Endodermal cell (in vitro differentiated cells): ENCODE data around the gene RGS4. TPM values are rescaled to one million over a fixed set of nuclear protein-coding genes. Genes with fewer than 3 reads are reported as not detected.

Experiments
- DNase-seq: peaks from one replicate; pipeline ENCODE4 v3.0.0-alpha.2; 2017
- H3K27ac ChIP-seq: 2 replicates; pipeline ENCODE4 v1.5.1; 2013; ENCODE audit warnings: mild to moderate bottlenecking, low read depth, low read length, moderate library complexity
- H3K27me3 ChIP-seq: 2 replicates; pipeline ENCODE4 v1.6.1; 2013; ENCODE audit warnings: mild to moderate bottlenecking, low read length, moderate library complexity; ENCODE audit not compliant: insufficient read depth, control insufficient read depth, poor library complexity, severe bottlenecking
- H3K36me3 ChIP-seq: 2 replicates; pipeline ENCODE4 v1.7.0; 2013; ENCODE audit warnings: mild to moderate bottlenecking, low read length, moderate library complexity; ENCODE audit not compliant: control insufficient read depth, insufficient read depth
- H3K4me1 ChIP-seq: one replicate; pipeline ENCODE4 v1.7.0; 2013; ENCODE audit warnings: low read length; ENCODE audit not compliant: control insufficient read depth, insufficient read depth
- H3K4me3 ChIP-seq: 2 replicates; pipeline ENCODE4 v1.5.1; 2013; ENCODE audit warnings: mild to moderate bottlenecking, low read length, moderate library complexity
- H3K9ac ChIP-seq: 2 replicates; pipeline ENCODE4 v1.6.1; 2013; ENCODE audit warnings: mild to moderate bottlenecking, low read length, moderate library complexity; ENCODE audit not compliant: poor library complexity, severe bottlenecking; ENCODE audit errors: extremely low read depth
- H3K9me3 ChIP-seq: 2 replicates; pipeline ENCODE4 v1.6.1; 2013; ENCODE audit warnings: mild to moderate bottlenecking, low read length, moderate library complexity; ENCODE audit not compliant: control insufficient read depth
- H3K27ac Mint-ChIP-seq: 2 replicates; pipeline ENCODE4 v1.8.0; 2020; ENCODE audit warnings: mixed read lengths
- H3K27me3 Mint-ChIP-seq: 2 replicates; pipeline ENCODE4 v1.8.0; 2021; ENCODE audit warnings: mild to moderate bottlenecking, mixed read lengths; ENCODE audit not compliant: insufficient read depth
- H3K36me3 Mint-ChIP-seq: 2 replicates; pipeline ENCODE4 v1.8.0; 2020; ENCODE audit warnings: low read depth, mixed read lengths
- H3K4me1 Mint-ChIP-seq: 2 replicates; pipeline ENCODE4 v1.8.0; 2020; ENCODE audit warnings: mixed read lengths
- H3K4me3 Mint-ChIP-seq: 2 replicates; pipeline ENCODE4 v1.8.0; 2020; ENCODE audit warnings: mild to moderate bottlenecking, moderate library complexity, mixed read lengths
- H3K9me3 Mint-ChIP-seq: 2 replicates; pipeline ENCODE4 v1.8.0; 2020; ENCODE audit warnings: mild to moderate bottlenecking, mixed read lengths
- CTCF ChIP-seq: fragments of 200-600 bp; sonication (generic); conservative IDR thresholded peaks from 2 replicates; pipeline ENCODE4 v1.5.0; 2021; ENCODE audit warnings: antibody characterized with exemption, mild to moderate bottlenecking
- WGBS, 2 experiments: methylation state at CpG; one replicate each; pipeline versions ENCODE4 v1.1.5 to v1.1.7; 2013; ENCODE audit warnings: missing lambda C conversion rate in 2 of 2, mixed read lengths in 1 of 2; ENCODE audit not compliant: insufficient coverage in 1 of 2, insufficient read length in 1 of 2; 5-methylcytosine and 5-hydroxymethylcytosine counted together
- total RNA-seq, 2 donors: library from RNA; stranded (reverse); fragmentation: NEBNext Ultra II Directional in 1 of 2; extraction: Animal tissue kit (Norgen Biotek cat#: 25700) in 1 of 2; gene quantifications; 2 replicates in 1 of 2; 3 replicates in 1 of 2; pipeline ENCODE4 v1.2.1, GENCODE V29; 2021

RGS4 gene
- total RNA-seq, 2 donors from 2014 or later: 0.48 to 0.51 TPM

DNA sequence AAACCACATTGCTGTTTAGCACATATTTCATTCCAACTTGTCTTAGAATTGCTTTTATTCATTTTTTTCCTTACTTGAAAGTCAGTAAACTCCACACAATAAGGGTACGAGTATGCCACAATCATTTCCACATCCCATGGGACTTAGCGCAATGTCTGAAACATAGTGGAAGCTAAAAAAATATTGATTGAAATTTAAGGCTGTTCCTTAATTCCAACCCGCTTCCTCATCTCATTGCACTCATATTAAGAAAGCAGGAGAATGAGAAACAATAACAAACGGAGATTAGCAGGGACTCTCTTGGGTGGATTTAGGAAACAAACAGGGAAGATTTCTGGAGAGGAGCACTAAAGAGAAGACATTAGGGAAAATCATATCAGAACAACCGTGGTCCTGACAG is 39.3 kb upstream of the RGS4 start:
- H3K4me1 Mint-ChIP-seq: no peaks in the 10 kb centered on the region
- H3K27me3 ChIP-seq: no peaks in the 10 kb centered on the region
- no peaks in the 10 kb centered on the region for H3K4me1 ChIP-seq
- H3K36me3 ChIP-seq: no peaks in the 10 kb centered on the region
- no peak for DNase-seq
- no peak overlapping the region for H3K9ac ChIP-seq
- no peak overlapping the region for H3K4me3 ChIP-seq
- no peak for TF ChIP-seq CTCF
- H3K27ac ChIP-seq: no peak overlapping the region
- WGBS, 2 experiments: 91 to 94% methylated on average over 3 to 5 of the region's 5 CpGs
- no peak overlapping the region for H3K27ac Mint-ChIP-seq
- H3K4me3 Mint-ChIP-seq: no peak overlapping the region
- no peaks in the 10 kb centered on the region for H3K9me3 Mint-ChIP-seq
- no peaks in the 10 kb centered on the region for H3K27me3 Mint-ChIP-seq
- no peaks in the 10 kb centered on the region for H3K36me3 Mint-ChIP-seq
- no peaks in the 10 kb centered on the region for H3K9me3 ChIP-seq

GRCh38 chr1:163035446-163036249 is 33.5 kb upstream of the RGS4 start:
- no peak overlapping the region for H3K9ac ChIP-seq
- H3K27ac Mint-ChIP-seq: no peak overlapping the region

GRCh38 chr1:163036671-163037070 is 32.5 kb upstream of the RGS4 start:
- H3K4me3 Mint-ChIP-seq: no peak overlapping the region
- H3K4me1 ChIP-seq: no peaks in the 10 kb centered on the region
- TF ChIP-seq CTCF: no peak
- no peaks in the 10 kb centered on the region for H3K27me3 ChIP-seq
- H3K9ac ChIP-seq: no peak overlapping the region
- H3K4me3 ChIP-seq: no peak overlapping the region
- no peaks in the 10 kb centered on the region for H3K36me3 ChIP-seq
- WGBS, 2 experiments: 73% methylated on average over 1 of the region's 1 CpG; no CpG with 5 or more reads in 1 of the 2 experiments
- H3K36me3 Mint-ChIP-seq: no peaks in the 10 kb centered on the region
- no peak for DNase-seq
- H3K27ac ChIP-seq: no peak overlapping the region
- no peaks in the 10 kb centered on the region for H3K9me3 Mint-ChIP-seq
- H3K27ac Mint-ChIP-seq: no peak overlapping the region
- H3K27me3 Mint-ChIP-seq: no peaks in the 10 kb centered on the region
- no peaks in the 10 kb centered on the region for H3K4me1 Mint-ChIP-seq
- H3K9me3 ChIP-seq: no peaks in the 10 kb centered on the region

More at GRCh38 chr1:163035446-163036249, 33.5 kb upstream of the RGS4 start:
- no peaks in the 10 kb centered on the region for H3K9me3 ChIP-seq
- H3K36me3 ChIP-seq: no peaks in the 10 kb centered on the region
- TF ChIP-seq CTCF: no peak
- Mint-ChIP-seq H3K27me3 (no peaks in the 10 kb centered on the region), H3K4me3 (no peak overlapping the region), H3K4me1 (no peaks in the 10 kb centered on the region), H3K36me3 (no peaks in the 10 kb centered on the region), H3K9me3 (no peaks in the 10 kb centered on the region)
- H3K27ac ChIP-seq: no peak overlapping the region
- H3K4me3 ChIP-seq: no peak overlapping the region
- H3K4me1 ChIP-seq: no peaks in the 10 kb centered on the region
- 90% methylated on average over 3 of the region's 3 CpGs; no CpG with 5 or more reads in 1 of the 2 experiments for WGBS, 2 experiments
- no peak for DNase-seq
- no peaks in the 10 kb centered on the region for H3K27me3 ChIP-seq
